H1 (cell line): ENCODE results near the gene TIMM23. TPM values are rescaled to one million over a fixed set of nuclear protein-coding genes. Genes with fewer than 3 reads are reported as not detected.

Experiments
- CTCF ChIA-PET: fragments of 300-600 bp; sonication (Branson Sonifier 250); formaldehyde crosslinking; loops from one replicate; lab custom pipeline; 2021; ENCODE audit not compliant: partially characterized antibody; lab: Charles Lee
- POLR2A ChIA-PET: fragments of 300-600 bp; sonication (Branson Sonifier 250); formaldehyde crosslinking; loops from one replicate; lab custom pipeline; 2021; ENCODE audit warnings: inconsistent platforms; ENCODE audit not compliant: partially characterized antibody; lab: Charles Lee
- DNase-seq, 2 experiments: peaks; one replicate each; pipeline versions ENCODE4 v3.0.0 to v3.0.0-alpha.2; 2010 to 2022; ENCODE audit warnings: low spot score in 2 of 2, low read depth in 1 of 2, mixed read lengths in 1 of 2
- FAIRE-seq: peaks from 2 replicates; lab custom pipeline; 2011; peaks lifted over from hg19 to GRCh38; lab: Jason Lieb, UNC
- H2AFZ ChIP-seq: 2 replicates; pipeline ENCODE4 v1.8.1; 2012; ENCODE audit warnings: low read length, inconsistent platforms
- H2AK5ac ChIP-seq: 2 replicates; pipeline ENCODE4 v1.6.1; 2013; ENCODE audit warnings: low read depth, low read length
- H2BK120ac ChIP-seq: replicated peaks from 2 replicates; pipeline ENCODE3; 2013; ENCODE audit warnings: low read depth, low read length, inconsistent platforms
- H2BK12ac ChIP-seq: 2 replicates; pipeline ENCODE4 v1.6.1; 2013; ENCODE audit warnings: low read depth, low read length
- H2BK15ac ChIP-seq: 2 replicates; pipeline ENCODE4 v1.6.1; 2013; ENCODE audit warnings: low read length
- H2BK20ac ChIP-seq: 2 replicates; pipeline ENCODE4 v1.6.1; 2013; ENCODE audit warnings: low read length
- H2BK5ac ChIP-seq: 2 replicates; pipeline ENCODE4 v1.6.1; 2013; ENCODE audit warnings: low read depth, low read length
- H3K14ac ChIP-seq: 2 replicates; pipeline ENCODE4 v1.6.1; 2013; ENCODE audit warnings: inconsistent platforms; ENCODE audit not compliant: insufficient read length
- H3K18ac ChIP-seq: 2 replicates; pipeline ENCODE4 v1.6.1; 2013; ENCODE audit warnings: low read length; ENCODE audit errors: extremely low read depth
- H3K23ac ChIP-seq: 2 replicates; pipeline ENCODE4 v1.6.1; 2013; ENCODE audit warnings: inconsistent platforms; ENCODE audit not compliant: insufficient read length
- H3K23me2 ChIP-seq: 2 replicates; pipeline ENCODE4 v1.6.1; 2013; ENCODE audit warnings: low read depth, low read length
- H3K27ac ChIP-seq: 2 replicates; pipeline ENCODE4 v1.6.1; 2011; ENCODE audit warnings: low read depth, low read length, inconsistent platforms
- H3K27me3 ChIP-seq, 4 experiments: replicated peaks in 1 of 4; 1 replicate in 1 of 4; 2 replicates in 3 of 4; pipeline versions ENCODE4 v1.6.1 to v1.8.1; 2011 to 2013; ENCODE audit warnings: low read length in 3 of 4, mild to moderate bottlenecking in 3 of 4, inconsistent platforms in 2 of 4, mixed read lengths in 2 of 4, moderate library complexity in 1 of 4; ENCODE audit not compliant: control insufficient read depth in 3 of 4, insufficient read depth in 3 of 4; ENCODE audit errors: extremely low read depth in 1 of 4
- H3K36me3 ChIP-seq, 4 experiments: 2 replicates each; pipeline versions ENCODE4 v1.6.1 to v1.8.1; 2011 to 2013; ENCODE audit warnings: mild to moderate bottlenecking in 4 of 4, low read length in 3 of 4, moderate library complexity in 2 of 4, control low read depth in 1 of 4, inconsistent platforms in 1 of 4; ENCODE audit not compliant: insufficient read depth in 4 of 4, control insufficient read depth in 2 of 4
- H3K4ac ChIP-seq: replicated peaks from 2 replicates; pipeline ENCODE3; 2013; ENCODE audit warnings: low read length, low read depth, mixed read lengths, inconsistent platforms; ENCODE audit not compliant: insufficient read length
- H3K4me1 ChIP-seq, 4 experiments: replicated peaks in 1 of 4; 1 replicate in 1 of 4; 2 replicates in 3 of 4; pipeline versions ENCODE4 v1.6.1 to v1.8.1; 2011 to 2013; ENCODE audit warnings: low read length in 3 of 4, inconsistent platforms in 2 of 4, mixed read lengths in 1 of 4; ENCODE audit not compliant: insufficient read depth in 4 of 4, control insufficient read depth in 3 of 4
- H3K4me2 ChIP-seq, 2 experiments: 2 replicates each; pipeline versions ENCODE4 v1.6.1 to v1.8.1; 2011 to 2013; ENCODE audit warnings: low read depth in 2 of 2, low read length in 2 of 2, control low read depth in 1 of 2, inconsistent platforms in 1 of 2, mild to moderate bottlenecking in 1 of 2; ENCODE audit not compliant: insufficient read depth in 1 of 2
- H3K4me3 ChIP-seq, 4 experiments: fragments of 200-600, 300-600 bp in 1 of 4; sonication (generic), shearing (Covaris generic), sonication (Bioruptor Twin) in 1 of 4; 2 replicates each; pipeline versions ENCODE4 v1.5.1 to v1.8.1; 2011 to 2016; ENCODE audit warnings: low read length in 4 of 4, low read depth in 3 of 4, control low read depth in 2 of 4, inconsistent platforms in 2 of 4, mild to moderate bottlenecking in 2 of 4, mixed read lengths in 1 of 4, moderate library complexity in 1 of 4; ENCODE audit not compliant: insufficient read depth in 2 of 4; ENCODE audit errors: extremely low read depth in 1 of 4
- H3K56ac ChIP-seq: replicated peaks from 2 replicates; pipeline ENCODE3; 2013; ENCODE audit warnings: low read depth, mild to moderate bottlenecking, mixed read lengths, low read length, inconsistent platforms; ENCODE audit not compliant: insufficient read length
- H3K79me1 ChIP-seq: 2 replicates; pipeline ENCODE4 v1.6.1; 2013; ENCODE audit warnings: low read depth, low read length, control low read depth
- H3K79me2 ChIP-seq, 2 experiments: 2 replicates each; pipeline versions ENCODE4 v1.6.1 to v1.8.1; 2012 to 2013; ENCODE audit warnings: low read length in 2 of 2, mild to moderate bottlenecking in 2 of 2, inconsistent platforms in 1 of 2; ENCODE audit not compliant: insufficient read depth in 2 of 2, control insufficient read depth in 1 of 2
- H3K9ac ChIP-seq, 4 experiments: replicated peaks in 1 of 4; 1 replicate in 1 of 4; 2 replicates in 3 of 4; pipeline versions ENCODE4 v1.6.1 to v1.8.1; 2011 to 2013; ENCODE audit warnings: low read depth in 3 of 4, low read length in 3 of 4, control low read depth in 2 of 4, mild to moderate bottlenecking in 2 of 4, moderate library complexity in 2 of 4, inconsistent platforms in 1 of 4; ENCODE audit errors: extremely low read depth in 1 of 4
- H3K9me3 ChIP-seq, 2 experiments: 2 replicates each; pipeline versions ENCODE4 v1.6.1 to v1.8.1; 2012 to 2013; ENCODE audit warnings: mild to moderate bottlenecking in 2 of 2, moderate library complexity in 2 of 2, control low read depth in 1 of 2, inconsistent platforms in 1 of 2, low read depth in 1 of 2, low read length in 1 of 2, mixed read lengths in 1 of 2; ENCODE audit not compliant: insufficient read depth in 2 of 2
- H4K20me1 ChIP-seq, 2 experiments: replicated peaks in 1 of 2; 2 replicates each; pipeline versions ENCODE3 to v1.8.1; 2011 to 2013; ENCODE audit warnings: inconsistent platforms in 2 of 2, low read length in 2 of 2, mild to moderate bottlenecking in 1 of 2; ENCODE audit not compliant: insufficient read depth in 2 of 2, control insufficient read depth in 1 of 2
- H4K5ac ChIP-seq: 2 replicates; pipeline ENCODE4 v1.6.1; 2013; ENCODE audit warnings: low read length, low read depth, mixed read lengths, inconsistent platforms; ENCODE audit not compliant: insufficient read length
- H4K8ac ChIP-seq: 2 replicates; pipeline ENCODE4 v1.8.0; 2013; ENCODE audit warnings: mild to moderate bottlenecking, moderate library complexity, low read length, inconsistent platforms; ENCODE audit not compliant: insufficient read depth; ENCODE audit errors: extremely low read depth
- H4K91ac ChIP-seq: replicated peaks from 2 replicates; pipeline ENCODE3; 2013; ENCODE audit warnings: low read length, mixed read lengths, inconsistent platforms; ENCODE audit not compliant: insufficient read length
- ASH2L ChIP-seq: fragments of 200-600, 300-600 bp; sonication (generic); IDR thresholded peaks from one replicate; pipeline ENCODE4 v1.7.1; 2017; ENCODE audit warnings: low read length
- CHD2 ChIP-seq: IDR thresholded peaks from 2 replicates; pipeline ENCODE4 v1.6.1; 2012; ENCODE audit warnings: low read length, improper control_type of control experiment
- FOSL1 ChIP-seq: IDR thresholded peaks from 2 replicates; pipeline ENCODE4 v1.6.1; 2011; ENCODE audit warnings: mild to moderate bottlenecking, low read depth, low read length, moderate library complexity; ENCODE audit not compliant: insufficient read depth
- GTF2F1 ChIP-seq: IDR thresholded peaks from 2 replicates; pipeline ENCODE4 v1.6.1; 2012; ENCODE audit warnings: low read depth, low read length, improper control_type of control experiment, borderline replicate concordance
- MAFK ChIP-seq: IDR thresholded peaks from 2 replicates; pipeline ENCODE4 v1.6.1; 2012; ENCODE audit warnings: low read depth, mild to moderate bottlenecking, improper control_type of control experiment, low read length
- PHF8 ChIP-seq: fragments of 200-600 bp; sonication (generic); conservative IDR thresholded peaks from 2 replicates; pipeline ENCODE4 v1.7.1; 2012; ENCODE audit warnings: low read depth, mild to moderate bottlenecking, inconsistent platforms, low read length, moderate library complexity
- POLR2AphosphoS5 ChIP-seq: IDR thresholded peaks from 2 replicates; pipeline ENCODE4 v1.6.1; 2011; ENCODE audit warnings: low read depth, low read length
- POU5F1 ChIP-seq: IDR thresholded peaks from 2 replicates; pipeline ENCODE4 v1.6.1; 2011; ENCODE audit warnings: low read depth, mild to moderate bottlenecking, low read length, moderate library complexity
- RAD21 ChIP-seq, 2 experiments: IDR thresholded peaks in 1 of 2; conservative IDR thresholded peaks in 1 of 2; 2 replicates each; pipeline ENCODE4 v1.6.1; 2011; ENCODE audit warnings: low read depth in 2 of 2, low read length in 2 of 2, improper control_type of control experiment in 1 of 2, inconsistent platforms in 1 of 2, mild to moderate bottlenecking in 1 of 2, moderate library complexity in 1 of 2
- RBBP5 ChIP-seq: IDR thresholded peaks from 2 replicates; pipeline ENCODE4 v1.7.1; 2012; ENCODE audit warnings: low read depth, mild to moderate bottlenecking, inconsistent platforms, low read length, moderate library complexity, borderline replicate concordance
- SUZ12 ChIP-seq: fragments of 200-600 bp; sonication (generic); IDR thresholded peaks from 2 replicates; pipeline ENCODE4 v1.6.1; 2012; ENCODE audit warnings: mild to moderate bottlenecking, inconsistent platforms, low read length, moderate library complexity, mixed read lengths
- WGBS, 2 experiments: shearing (Covaris generic) in 1 of 2; methylation state at CpG; one replicate each; pipeline versions ENCODE4 v1.1.6 to v1.1.7; 2013 to 2015; ENCODE audit warnings: low lambda C conversion rate in 2 of 2, mixed read lengths in 2 of 2, inconsistent platforms in 1 of 2, low coverage in 1 of 2, missing lambda C conversion rate in 1 of 2; ENCODE audit not compliant: insufficient replicate concordance in 2 of 2, insufficient coverage in 1 of 2, insufficient read length in 1 of 2; ENCODE audit errors: extremely low coverage in 1 of 2, missing lambda C conversion rate in 1 of 2; 5-methylcytosine and 5-hydroxymethylcytosine counted together
- polyA plus RNA-seq, 7 experiments: library from polyadenylated mRNA; depleted of rRNA in 3 of 7; stranded (reverse) in 5 of 7; unstranded in 2 of 7; fragments of >200 nt in 5 of 7; fragments of 200-250 nt in 2 of 7; gene quantifications; 1 replicate in 5 of 7; 2 replicates in 1 of 7; 4 replicates in 1 of 7; pipeline versions ENCODE4 v1.2.1 to v1.2.3, GENCODE V29; 2011 to 2013; ENCODE audit warnings: missing spikeins in 2 of 7, mixed read lengths in 2 of 7
- total RNA-seq: library from RNA; stranded (reverse); fragmentation: NEBNext Ultra II Directional; extraction: Animal tissue kit (Norgen Biotek cat#: 25700); gene quantifications from 2 replicates; pipeline ENCODE4 v1.2.1, GENCODE V29; 2021
- TF ChIP-seq, protein P1 (sequence below): IDR thresholded peaks from 2 replicates; pipeline ENCODE4 v1.6.1; 2012; ENCODE audit warnings: low read length, inconsistent platforms

The TIMM23 gene
- total and polyA plus RNA-seq, 2 of the 8 experiments (the other 6 are each of a cell fraction or from before 2014, with no cell fraction given): 101 to 130 TPM

GRCh38 chr10:46017733-46018132 lies 45.4 kb downstream of the TIMM23 start:
- H3K79me2 ChIP-seq: peaks cover 3 to 57% of the 10 kb centered on the region in 2 experiments; a peak in 3 of 4 replicates
- H3K4me2 ChIP-seq: no peak overlapping the region
- no peak overlapping the region for H2AFZ ChIP-seq
- H3K4ac ChIP-seq: no peak overlapping the region
- no peak for FAIRE-seq
- H3K56ac ChIP-seq: no peak overlapping the region
- H3K9me3 ChIP-seq: no peaks in the 10 kb centered on the region
- H3K18ac ChIP-seq: no peak overlapping the region
- no peak overlapping the region for H2BK5ac ChIP-seq
- no peak overlapping the region for H3K23ac ChIP-seq
- H2AK5ac ChIP-seq: no peak overlapping the region
- CTCF ChIA-PET: interaction anchor here (1.7 kb wide), 1 partner anchor 9 kb away, joined by 5 read pairs; no protein-coding TSS in a partner anchor
- peaks cover 0 to 18% (median 8%) of the 10 kb centered on the region in 4 experiments; a peak in 6 of 8 replicates for H3K36me3 ChIP-seq
- no peak overlapping the region for H2BK20ac ChIP-seq
- DNase-seq: no peak
- no peak overlapping the region for H3K9ac ChIP-seq
- POLR2A ChIA-PET: interaction anchor here (2.9 kb wide), 1 partner anchor 13 kb away, joined by 10 read pairs; no protein-coding TSS in a partner anchor
- H4K20me1 ChIP-seq: peaks cover 9 to 10% of the 10 kb centered on the region in 2 experiments
- peaks cover 0 to 7% (median 3%) of the 10 kb centered on the region in 4 experiments; a peak in 3 of 7 replicates for H3K4me1 ChIP-seq
- H2BK12ac ChIP-seq: no peak overlapping the region
- H3K14ac ChIP-seq: no peak overlapping the region
- H4K5ac ChIP-seq: no peak overlapping the region
- H4K8ac ChIP-seq: no peak overlapping the region
- H3K4me3 ChIP-seq: no peak overlapping the region; a peak in 1 of 8 replicates
- WGBS, 2 experiments: 91% methylated on average over 2 of the region's 2 CpGs; no CpG with 5 or more reads in 1 of the 2 experiments
- H3K27me3 ChIP-seq: no peaks in the 10 kb centered on the region
- H4K91ac ChIP-seq: no peak overlapping the region
- H2BK15ac ChIP-seq: no peak overlapping the region
- H3K79me1 ChIP-seq: peaks cover 2% of the 10 kb centered on the region; the same call in 1 of the 2 replicates
- no peak overlapping the region for H3K27ac ChIP-seq
- H3K23me2 ChIP-seq: no peaks in the 10 kb centered on the region
- no peak overlapping the region for H2BK120ac ChIP-seq
- no peak for TF ChIP-seq MAFK
- no peak for TF ChIP-seq RBBP5
- TF ChIP-seq, protein P1, sequence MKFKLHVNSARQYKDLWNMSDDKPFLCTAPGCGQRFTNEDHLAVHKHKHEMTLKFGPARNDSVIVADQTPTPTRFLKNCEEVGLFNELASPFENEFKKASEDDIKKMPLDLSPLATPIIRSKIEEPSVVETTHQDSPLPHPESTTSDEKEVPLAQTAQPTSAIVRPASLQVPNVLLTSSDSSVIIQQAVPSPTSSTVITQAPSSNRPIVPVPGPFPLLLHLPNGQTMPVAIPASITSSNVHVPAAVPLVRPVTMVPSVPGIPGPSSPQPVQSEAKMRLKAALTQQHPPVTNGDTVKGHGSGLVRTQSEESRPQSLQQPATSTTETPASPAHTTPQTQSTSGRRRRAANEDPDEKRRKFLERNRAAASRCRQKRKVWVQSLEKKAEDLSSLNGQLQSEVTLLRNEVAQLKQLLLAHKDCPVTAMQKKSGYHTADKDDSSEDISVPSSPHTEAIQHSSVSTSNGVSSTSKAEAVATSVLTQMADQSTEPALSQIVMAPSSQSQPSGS: no peak
- no peak for TF ChIP-seq ASH2L
- no peak for TF ChIP-seq POLR2AphosphoS5
- TF ChIP-seq GTF2F1: no peak
- TF ChIP-seq POU5F1: no peak
- no peak for TF ChIP-seq CHD2
- no peak for TF ChIP-seq PHF8
- TF ChIP-seq RAD21 (IDR thresholded peaks at IDR 0.05 in 1 of 2, conservative IDR thresholded peaks at IDR 0.05 in 1 of 2; ENCODE audit: low read depth in 2 of 2, low read length in 2 of 2): no peak
- no peak for TF ChIP-seq FOSL1
- TF ChIP-seq SUZ12: no peak
